ENCODE data around the gene CDH11. TPM values are rescaled to one million over a fixed set of nuclear protein-coding genes. Genes with fewer than 3 reads are reported as not detected.

The CDH11 gene
- total RNA-seq, 1 experiment from 2014 or later = 0.64 TPM

GRCh38 chr16:65066651-65067050, 55.2 kb downstream of the CDH11 start:
- DNase-seq (ENCODE audit: low read depth, low spot score) = no peak
- TF ChIP-seq CTCF (IDR thresholded peaks at IDR 0.05) (no peak), SIN3A (IDR thresholded peaks at IDR 0.05; ENCODE audit: borderline replicate concordance, insufficient read depth, low read depth, low read length) (no peak), TCF7L2 (IDR thresholded peaks at IDR 0.05; ENCODE audit: low read depth, low read length) (no peak), POLR2AphosphoS5 (IDR thresholded peaks at IDR 0.05; ENCODE audit: low read depth, low read length) (no peak), REST (IDR thresholded peaks at IDR 0.05; ENCODE audit: insufficient read depth in 1 of 2, low read depth in 2 of 2, low read length in 1 of 2) (no peak)
- ChIA-PET POLR2A (no interaction called here), CTCF (no interaction called here)
- in situ Hi-C loops (cut with HindIII; ENCODE audit: low pct_unique_long_range_greater_than_20kb, low sequenced_read_pairs) (no loop called here), intact Hi-C loops (cut with micrococcal nuclease; ENCODE audit: unreplicated experiment) (no loop called here)
- no peak overlapping the region for H3K4me3 ChIP-seq (ENCODE audit: low read depth in 2 of 2, low read length in 2 of 2)
- no peak for ATAC-seq
- no peaks in the 10 kb centered on the region; the same call in 1 of the 2 replicates for H3K27me3 ChIP-seq (ENCODE audit: control insufficient read depth, insufficient read depth, low read length)
- H3K9me3 ChIP-seq (ENCODE audit: control insufficient read depth, insufficient read depth, low read depth, low read length) = no peaks in the 10 kb centered on the region
- H3K4me1 ChIP-seq (ENCODE audit: control insufficient read depth, insufficient read depth, low read length) = no peaks in the 10 kb centered on the region
- H3K36me3 ChIP-seq (ENCODE audit: control insufficient read depth, insufficient read depth, low read length) = no peaks in the 10 kb centered on the region
- BruUV-seq (replicated peaks) = no TSS peak
- H3K27ac ChIP-seq (ENCODE audit: low read length) = no peak overlapping the region

DNA sequence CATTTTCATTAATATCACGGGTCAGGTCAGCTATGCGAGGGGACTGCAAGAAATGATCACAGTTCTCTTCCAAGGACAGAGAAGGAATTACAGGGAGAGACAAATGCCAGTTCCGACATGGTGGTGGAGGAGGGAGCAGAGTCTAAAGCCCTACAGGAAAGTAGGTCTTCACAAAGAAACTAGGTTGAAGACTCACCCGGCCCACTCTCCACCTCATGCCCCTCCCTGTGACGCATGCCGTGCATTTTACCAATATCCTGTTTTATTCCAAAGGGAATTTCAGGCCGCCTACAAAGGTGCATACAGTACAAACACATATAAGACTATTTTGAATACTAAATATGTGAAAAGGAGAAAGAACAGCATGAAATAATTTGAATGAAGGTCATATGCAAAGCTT, 56.8 kb downstream of the CDH11 start:
- POLR2A ChIA-PET = no interaction called here
- BruUV-seq (replicated peaks) = no TSS peak

More for the DNA sequence above, 56.8 kb downstream of the CDH11 start:
- Histone ChIP-seq H3K36me3 (ENCODE audit: control insufficient read depth, insufficient read depth, low read length) (no peaks in the 10 kb centered on the region), H3K4me3 (ENCODE audit: low read depth in 2 of 2, low read length in 2 of 2) (no peak overlapping the region), H3K27me3 (ENCODE audit: control insufficient read depth, insufficient read depth, low read length) (no peaks in the 10 kb centered on the region; the same call in 1 of the 2 replicates), H3K27ac (ENCODE audit: low read length) (no peak overlapping the region), H3K4me1 (ENCODE audit: control insufficient read depth, insufficient read depth, low read length) (no peaks in the 10 kb centered on the region), H3K9me3 (ENCODE audit: control insufficient read depth, insufficient read depth, low read depth, low read length) (no peaks in the 10 kb centered on the region)
- no peak for ATAC-seq
- TF ChIP-seq TCF7L2 (IDR thresholded peaks at IDR 0.05; ENCODE audit: low read depth, low read length) (no peak), SIN3A (IDR thresholded peaks at IDR 0.05; ENCODE audit: borderline replicate concordance, insufficient read depth, low read depth, low read length) (no peak), REST (IDR thresholded peaks at IDR 0.05; ENCODE audit: insufficient read depth in 1 of 2, low read depth in 2 of 2, low read length in 1 of 2) (no peak), POLR2AphosphoS5 (IDR thresholded peaks at IDR 0.05; ENCODE audit: low read depth, low read length) (no peak), CTCF (IDR thresholded peaks at IDR 0.05) (no peak)
- CTCF ChIA-PET = no interaction called here
- DNase-seq (ENCODE audit: low read depth, low spot score) = no peak
- intact Hi-C loops (cut with micrococcal nuclease; ENCODE audit: unreplicated experiment) (no loop called here), in situ Hi-C loops (cut with HindIII; ENCODE audit: low pct_unique_long_range_greater_than_20kb, low sequenced_read_pairs) (no loop called here)
